Right lobe of liver (tissue), 4 donors: ENCODE results near the gene IMMT.

Experiments
- POLR2A ChIP-seq: fragments of 450-650 bp; IDR thresholded peaks from one replicate; pipeline ENCODE4 v1.6.1; 2017; ENCODE audit warnings: antibody characterized with exemption, mild to moderate bottlenecking
- TF ChIP-seq, protein P1 (sequence below), 4 donors: fragments of 200-600 bp in 3 of 4; fragments of 450-650 bp in 1 of 4; IDR thresholded peaks; one replicate each; pipeline versions ENCODE4 v1.5.1 to v1.8.0; 2016 to 2022; ENCODE audit warnings: antibody characterized with exemption in 4 of 4, mild to moderate bottlenecking in 2 of 4
- donor health status: DM: no; HTN: no; CAD: no.
- donor health status: DM: no; HTN: no; CAD: no.
- donor health status: DM: no; HTN: yes; CAD: no.

DNA sequence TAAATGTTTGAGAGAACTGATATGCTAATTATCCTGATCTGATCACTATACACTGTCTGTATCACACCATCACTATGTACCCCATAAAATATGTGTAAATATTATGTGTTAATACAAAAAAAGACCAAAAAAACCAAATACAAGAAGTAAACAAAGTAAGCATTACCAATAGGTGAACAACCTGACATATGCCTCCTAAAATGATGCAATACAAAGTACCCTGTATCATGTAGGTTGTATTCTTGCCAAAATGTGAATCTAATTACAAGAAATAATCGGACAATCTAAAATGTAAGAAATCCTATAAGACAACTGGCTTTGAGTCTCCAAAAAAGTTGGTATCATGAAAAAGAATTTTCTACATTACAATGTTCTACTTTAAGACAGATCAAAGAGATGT lies 97.3 kb downstream of the IMMT start:
- TF ChIP-seq, protein P1, sequence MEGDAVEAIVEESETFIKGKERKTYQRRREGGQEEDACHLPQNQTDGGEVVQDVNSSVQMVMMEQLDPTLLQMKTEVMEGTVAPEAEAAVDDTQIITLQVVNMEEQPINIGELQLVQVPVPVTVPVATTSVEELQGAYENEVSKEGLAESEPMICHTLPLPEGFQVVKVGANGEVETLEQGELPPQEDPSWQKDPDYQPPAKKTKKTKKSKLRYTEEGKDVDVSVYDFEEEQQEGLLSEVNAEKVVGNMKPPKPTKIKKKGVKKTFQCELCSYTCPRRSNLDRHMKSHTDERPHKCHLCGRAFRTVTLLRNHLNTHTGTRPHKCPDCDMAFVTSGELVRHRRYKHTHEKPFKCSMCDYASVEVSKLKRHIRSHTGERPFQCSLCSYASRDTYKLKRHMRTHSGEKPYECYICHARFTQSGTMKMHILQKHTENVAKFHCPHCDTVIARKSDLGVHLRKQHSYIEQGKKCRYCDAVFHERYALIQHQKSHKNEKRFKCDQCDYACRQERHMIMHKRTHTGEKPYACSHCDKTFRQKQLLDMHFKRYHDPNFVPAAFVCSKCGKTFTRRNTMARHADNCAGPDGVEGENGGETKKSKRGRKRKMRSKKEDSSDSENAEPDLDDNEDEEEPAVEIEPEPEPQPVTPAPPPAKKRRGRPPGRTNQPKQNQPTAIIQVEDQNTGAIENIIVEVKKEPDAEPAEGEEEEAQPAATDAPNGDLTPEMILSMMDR (IDR thresholded peaks at IDR 0.05) = no peak
- no peak for TF ChIP-seq POLR2A
